Measurements from ENCODE around the gene ANKRD12.

DNA sequence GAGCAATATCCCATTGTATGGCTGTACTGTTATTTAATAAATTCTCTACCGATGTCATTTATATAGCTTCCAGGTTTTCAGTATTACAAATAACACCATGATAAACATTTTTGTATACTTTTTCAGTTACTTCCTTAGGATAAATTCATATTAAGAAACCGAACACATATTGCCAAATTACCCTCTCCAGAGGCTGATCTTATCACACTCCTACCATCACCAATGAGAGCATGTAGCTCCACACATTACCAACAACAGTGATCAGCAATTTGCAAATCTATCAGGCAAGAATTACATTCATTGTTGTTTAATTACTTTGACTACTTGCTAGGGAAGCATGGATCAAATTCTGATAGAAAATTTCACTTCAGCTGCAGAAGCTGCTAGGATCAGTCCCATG is 39.9 kb upstream of the ANKRD12 start:
- TF ChIP-seq CTCF (optimal IDR thresholded peaks at IDR 0.05 in 1 of 3, IDR thresholded peaks at IDR 0.05 in 1 of 3, conservative IDR thresholded peaks at IDR 0.05 in 1 of 3; ENCODE audit: extremely low read depth in 1 of 3, insufficient read depth in 2 of 3, low read length in 3 of 3) (no peak), EZH2 (IDR thresholded peaks at IDR 0.05; ENCODE audit: low read length) (no peak)
